Neural progenitor cell (in vitro differentiated cells): ENCODE data around the gene LY86.

ENCODE experiments used
- CTCF ChIP-seq: fragments of 200-600 bp; sonication (generic); IDR thresholded peaks from 2 replicates; pipeline ENCODE4 v1.5.1; 2017; ENCODE audit warnings: antibody characterized with exemption, mild to moderate bottlenecking
- EZH2 ChIP-seq: fragments of 200-600 bp; sonication (generic); IDR thresholded peaks from 2 replicates; pipeline ENCODE4 v1.6.1; 2017; ENCODE audit warnings: antibody characterized with exemption, mild to moderate bottlenecking, moderate library complexity
- EZH2phosphoT487 ChIP-seq: fragments of 200-600 bp; sonication (generic); IDR thresholded peaks from 2 replicates; pipeline ENCODE4 v1.6.1; 2017; ENCODE audit warnings: antibody characterized with exemption

DNA sequence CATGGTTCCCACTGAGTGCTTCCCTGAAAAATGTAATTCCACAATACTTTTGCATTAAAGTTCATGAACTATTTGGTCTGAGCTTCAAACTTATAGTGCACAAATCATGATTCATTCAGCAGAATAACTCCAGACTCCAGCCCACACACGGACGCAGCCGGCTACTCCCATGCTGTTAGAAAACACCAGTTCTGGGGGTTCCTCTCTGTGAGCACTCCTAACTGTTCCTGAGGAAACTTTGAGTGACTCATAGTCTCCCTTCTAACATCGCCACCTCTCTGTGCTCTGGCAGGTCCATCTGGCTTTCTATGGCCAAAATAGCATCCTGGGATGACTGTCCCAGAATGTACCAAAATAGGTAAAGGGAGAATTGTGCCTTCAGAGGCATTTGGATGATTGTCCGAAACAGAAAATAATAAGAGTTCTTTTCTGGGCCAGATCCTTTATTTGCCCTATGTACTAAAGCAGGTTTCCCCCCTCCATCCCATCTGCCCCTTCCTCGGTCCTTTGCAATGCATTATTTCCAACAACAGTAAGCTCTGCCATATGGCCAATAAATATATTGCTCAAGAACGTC, 32.3 kb upstream of the LY86 start:
- no peak for TF ChIP-seq CTCF
- no peak for TF ChIP-seq EZH2
- no peak for TF ChIP-seq EZH2phosphoT487
